Measurements from ENCODE around the gene PRSS22.

PRSS22 gene

GRCh38 chr16:2811703-2812471 lies 46.1 kb downstream of the PRSS22 start:
- no peak for DNase-seq

GRCh38 chr16:2810651-2811050 lies 47.3 kb downstream of the PRSS22 start:
- no peak for DNase-seq

GRCh38 chr16:2809149-2809760 lies 48.7 kb downstream of the PRSS22 start:
- no peak for DNase-seq

- DNase-seq = no peak
These were observed 49.8 kb downstream of the PRSS22 start for GRCh38 chr16:2808181-2808580.

GRCh38 chr16:2806286-2806685 lies 51.7 kb downstream of the PRSS22 start:
- DNase-seq = no peak

GRCh38 chr16:2804728-2805127 lies 53.2 kb downstream of the PRSS22 start:
- no peak for DNase-seq

GRCh38 chr16:2803545-2804195 lies 54.3 kb downstream of the PRSS22 start:
- DNase-seq = no peak
